Measurements from ENCODE around the gene ZNF526. TPM values are rescaled to one million over a fixed set of nuclear protein-coding genes. Genes with fewer than 3 reads are reported as not detected.

Gene ZNF526
- total RNA-seq, 1 experiment from 2014 or later, result 19.4 TPM

DNA sequence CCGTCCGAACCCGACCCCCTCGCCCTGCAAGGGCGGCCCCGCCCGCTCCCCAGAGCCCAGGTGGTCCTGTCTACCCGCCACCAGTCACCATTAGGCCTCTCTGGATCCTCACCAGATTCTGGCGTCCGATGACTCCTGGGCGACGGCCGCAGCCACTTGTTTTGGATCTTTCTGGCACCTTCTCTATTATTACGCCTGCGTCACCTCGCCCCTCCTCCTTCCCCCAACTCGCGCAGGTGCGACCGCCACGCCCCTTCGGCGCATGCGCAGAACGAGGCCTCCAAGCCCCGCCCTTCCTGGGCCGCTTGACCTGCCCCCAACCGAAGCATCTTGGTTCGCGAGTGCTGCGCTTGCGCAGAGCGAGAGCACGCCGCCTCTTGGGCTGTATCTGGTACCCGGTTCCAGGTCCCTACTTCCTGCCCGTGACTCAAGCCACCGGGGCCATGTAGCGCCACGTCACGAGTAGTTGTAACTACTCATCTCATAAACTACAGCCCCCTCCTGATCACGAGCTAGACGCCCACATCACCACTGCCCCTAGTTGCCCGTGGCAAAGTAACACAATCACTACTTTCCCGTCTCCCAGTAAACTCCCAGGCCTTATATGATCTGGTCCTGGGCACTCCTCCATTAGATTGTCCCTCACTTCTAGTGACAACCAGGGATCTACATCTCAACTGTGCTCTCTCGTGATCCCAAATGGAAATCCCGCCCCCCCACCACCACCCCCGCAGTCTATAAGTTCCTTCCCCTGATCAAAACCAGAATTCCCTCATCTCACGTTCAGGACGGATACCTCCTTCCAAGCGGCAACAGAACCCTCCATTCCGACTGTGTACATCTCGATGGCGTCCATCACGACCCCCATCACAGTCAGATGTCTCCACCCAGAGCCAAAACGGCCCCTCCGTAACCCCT is 2.3 kb upstream of the ZNF526 start, which contains the start of gene DEDD2:
DEDD2 (minus strand) TSS at position 158 of the 918 bp plus-strand sequence. CDS start 670 bp downstream, outside the sequence.
- peak within 1 kb of the TSS; percentile 85 for H3K27ac Mint-ChIP-seq (ENCODE audit: unreplicated experiment)
- POLR2A ChIA-PET, result interaction anchor here (1.4 to 2.6 kb wide), 2 partner anchors 25 to 179 kb away, joined by 3 to 23 read pairs; partner anchors contain the start of gene GSK3A
- CTCF ChIA-PET, result interaction anchor here (1.0 kb wide), 1 partner anchor 27 kb away, joined by 3 read pairs; no protein-coding TSS in a partner anchor
- no peaks in the 10 kb centered on the region for H3K9me3 Mint-ChIP-seq (ENCODE audit: unreplicated experiment)
- H3K27me3 Mint-ChIP-seq (ENCODE audit: insufficient read depth, unreplicated experiment), result no peaks in the 10 kb centered on the region
- H3K27me3 ChIP-seq (replicated peaks; ENCODE audit: control insufficient read depth, insufficient read depth, low read length), result no peaks in the 10 kb centered on the region
- TF ChIP-seq, protein P1, sequence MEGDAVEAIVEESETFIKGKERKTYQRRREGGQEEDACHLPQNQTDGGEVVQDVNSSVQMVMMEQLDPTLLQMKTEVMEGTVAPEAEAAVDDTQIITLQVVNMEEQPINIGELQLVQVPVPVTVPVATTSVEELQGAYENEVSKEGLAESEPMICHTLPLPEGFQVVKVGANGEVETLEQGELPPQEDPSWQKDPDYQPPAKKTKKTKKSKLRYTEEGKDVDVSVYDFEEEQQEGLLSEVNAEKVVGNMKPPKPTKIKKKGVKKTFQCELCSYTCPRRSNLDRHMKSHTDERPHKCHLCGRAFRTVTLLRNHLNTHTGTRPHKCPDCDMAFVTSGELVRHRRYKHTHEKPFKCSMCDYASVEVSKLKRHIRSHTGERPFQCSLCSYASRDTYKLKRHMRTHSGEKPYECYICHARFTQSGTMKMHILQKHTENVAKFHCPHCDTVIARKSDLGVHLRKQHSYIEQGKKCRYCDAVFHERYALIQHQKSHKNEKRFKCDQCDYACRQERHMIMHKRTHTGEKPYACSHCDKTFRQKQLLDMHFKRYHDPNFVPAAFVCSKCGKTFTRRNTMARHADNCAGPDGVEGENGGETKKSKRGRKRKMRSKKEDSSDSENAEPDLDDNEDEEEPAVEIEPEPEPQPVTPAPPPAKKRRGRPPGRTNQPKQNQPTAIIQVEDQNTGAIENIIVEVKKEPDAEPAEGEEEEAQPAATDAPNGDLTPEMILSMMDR (IDR thresholded peaks at IDR 0.05; ENCODE audit: insufficient read depth in 1 of 2, low read depth in 1 of 2, low read length in 1 of 2, severe bottlenecking in 1 of 2, unreplicated experiment in 1 of 2), result no peak
- H3K4me3 ChIP-seq (ENCODE audit: low read depth, low read length), result peak within 1 kb of the TSS; percentile 97
- intact Hi-C loops (cut with micrococcal nuclease; ENCODE audit: unreplicated experiment), result loop anchor here (2.0 kb wide), 1 partner anchor 65 kb away; no protein-coding TSS in a partner anchor
- no peaks in the 10 kb centered on the region for H3K9me3 ChIP-seq
- no TSS peak for BruUV-seq (replicated peaks)
- no peaks in the 10 kb centered on the region; the same call in 1 of the 2 replicates for H3K36me3 ChIP-seq (ENCODE audit: control insufficient read depth, insufficient read depth, low read length)
- peak within 1 kb of the TSS; percentile 81 for H3K4me3 Mint-ChIP-seq (ENCODE audit: unreplicated experiment)
- H3K4me1 Mint-ChIP-seq (ENCODE audit: low read depth, unreplicated experiment), result peaks cover 21% of the 10 kb centered on the region
- H3K36me3 Mint-ChIP-seq (ENCODE audit: insufficient read depth, unreplicated experiment), result peaks cover 57% of the 10 kb centered on the region
- DNase-seq, result peak; percentile 98 to 100
- peaks cover 25% of the 10 kb centered on the region for H3K4me1 ChIP-seq

DNA sequence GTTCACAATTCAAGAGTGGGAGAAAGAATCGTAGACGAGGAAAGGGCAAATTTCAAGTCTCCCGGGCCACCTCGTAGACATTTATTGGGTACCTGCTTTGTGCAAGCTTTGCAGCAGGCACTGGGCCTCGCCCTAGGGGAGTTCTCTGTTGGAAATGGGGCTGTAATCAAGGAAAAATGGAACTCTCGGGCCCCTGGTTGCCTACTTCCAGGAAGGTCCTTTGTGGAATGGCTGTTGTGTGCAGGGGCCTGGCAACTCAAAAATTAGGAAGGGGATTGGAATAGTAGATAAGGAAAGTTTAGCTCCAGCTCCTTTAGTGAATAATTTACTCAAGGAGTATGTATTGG is 612 bp downstream of the ZNF526 start:
- peaks cover 21% of the 10 kb centered on the region for H3K4me1 Mint-ChIP-seq (ENCODE audit: low read depth, unreplicated experiment)
- H3K4me1 ChIP-seq, result peaks cover 23% of the 10 kb centered on the region
- intact Hi-C loops (cut with micrococcal nuclease; ENCODE audit: unreplicated experiment), result loop anchor here (1.0 kb wide), 3 partner anchors 22 to 48 kb away; partner anchors contain the start of genes ERF and GSK3A
- BruUV-seq (replicated peaks), result no TSS peak
- TF ChIP-seq, protein P1 (IDR thresholded peaks at IDR 0.05; ENCODE audit: insufficient read depth in 1 of 2, low read depth in 1 of 2, low read length in 1 of 2, severe bottlenecking in 1 of 2, unreplicated experiment in 1 of 2), result no peak
- H3K9me3 ChIP-seq, result no peaks in the 10 kb centered on the region
- ChIA-PET POLR2A (interaction anchor here (0.8 to 1.8 kb wide), 2 partner anchors 23 to 144 kb away, joined by 4 to 12 read pairs; partner anchors contain the start of gene ZNF574), CTCF (no interaction called here)
- no peaks in the 10 kb centered on the region for H3K9me3 Mint-ChIP-seq (ENCODE audit: unreplicated experiment)
- H3K27ac Mint-ChIP-seq (ENCODE audit: unreplicated experiment), result peak overlapping the region; percentile 94
- H3K27me3 Mint-ChIP-seq (ENCODE audit: insufficient read depth, unreplicated experiment), result no peaks in the 10 kb centered on the region
- H3K27me3 ChIP-seq (replicated peaks; ENCODE audit: control insufficient read depth, insufficient read depth, low read length), result no peaks in the 10 kb centered on the region
- peaks cover 5% of the 10 kb centered on the region for H3K36me3 ChIP-seq (ENCODE audit: control insufficient read depth, insufficient read depth, low read length)
- DNase-seq, result no peak
- H3K4me3 Mint-ChIP-seq (ENCODE audit: unreplicated experiment), result peak overlapping the region; percentile 93
- peak overlapping the region; percentile 79 for H3K4me3 ChIP-seq (ENCODE audit: low read depth, low read length)
- peaks cover 41% of the 10 kb centered on the region for H3K36me3 Mint-ChIP-seq (ENCODE audit: insufficient read depth, unreplicated experiment)

DNA sequence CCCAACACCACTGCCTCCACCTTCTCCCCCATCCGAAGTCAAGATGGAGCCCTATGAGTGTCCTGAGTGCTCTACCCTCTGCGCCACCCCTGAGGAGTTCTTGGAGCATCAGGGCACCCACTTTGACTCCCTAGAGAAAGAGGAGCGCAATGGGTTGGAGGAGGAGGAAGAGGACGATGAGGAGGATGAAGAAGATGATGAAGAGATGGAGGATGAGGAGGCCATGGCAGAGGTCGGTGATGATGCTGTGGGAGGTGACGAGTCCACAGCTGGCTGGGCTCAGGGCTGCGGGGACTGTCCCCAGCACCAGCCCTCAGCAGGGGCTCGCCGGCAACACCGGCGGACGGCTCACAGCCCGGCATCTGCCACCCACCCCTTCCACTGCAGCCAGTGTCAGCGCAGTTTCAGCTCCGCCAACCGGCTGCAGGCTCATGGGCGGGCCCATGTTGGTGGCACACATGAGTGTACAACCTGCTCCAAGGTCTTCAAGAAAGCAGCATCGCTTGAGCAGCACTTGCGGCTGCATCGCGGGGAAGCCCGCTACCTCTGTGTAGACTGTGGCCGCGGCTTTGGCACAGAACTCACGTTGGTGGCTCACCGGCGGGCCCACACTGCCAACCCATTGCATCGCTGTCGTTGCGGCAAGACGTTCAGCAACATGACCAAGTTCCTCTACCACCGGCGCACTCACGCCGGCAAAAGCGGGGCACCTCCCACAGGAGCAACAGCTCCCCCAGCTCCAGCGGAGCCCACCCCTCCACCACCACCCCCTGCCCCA is 5.0 kb downstream of the ZNF526 start:
- DNase-seq, result no peak
- TF ChIP-seq, protein P1 (IDR thresholded peaks at IDR 0.05; ENCODE audit: insufficient read depth in 1 of 2, low read depth in 1 of 2, low read length in 1 of 2, severe bottlenecking in 1 of 2, unreplicated experiment in 1 of 2), result no peak
- H3K4me3 Mint-ChIP-seq (ENCODE audit: unreplicated experiment), result no peak overlapping the region
- ChIA-PET POLR2A (no interaction called here), CTCF (no interaction called here)
- no peaks in the 10 kb centered on the region for H3K4me1 ChIP-seq
- H3K27ac Mint-ChIP-seq (ENCODE audit: unreplicated experiment), result no peak overlapping the region
- no peaks in the 10 kb centered on the region for H3K27me3 Mint-ChIP-seq (ENCODE audit: insufficient read depth, unreplicated experiment)
- no peaks in the 10 kb centered on the region for H3K9me3 ChIP-seq
- no TSS peak for BruUV-seq (replicated peaks)
- no peak overlapping the region for H3K4me3 ChIP-seq (ENCODE audit: low read depth, low read length)
- intact Hi-C loops (cut with micrococcal nuclease; ENCODE audit: unreplicated experiment), result no loop called here
- H3K4me1 Mint-ChIP-seq (ENCODE audit: low read depth, unreplicated experiment), result peaks cover 11% of the 10 kb centered on the region
- no peaks in the 10 kb centered on the region for H3K27me3 ChIP-seq (replicated peaks; ENCODE audit: control insufficient read depth, insufficient read depth, low read length)
- peaks cover 6% of the 10 kb centered on the region for H3K36me3 ChIP-seq (ENCODE audit: control insufficient read depth, insufficient read depth, low read length)
- peaks cover 63% of the 10 kb centered on the region for H3K36me3 Mint-ChIP-seq (ENCODE audit: insufficient read depth, unreplicated experiment)
- no peaks in the 10 kb centered on the region for H3K9me3 Mint-ChIP-seq (ENCODE audit: unreplicated experiment)
